ENCODE measurements around the gene AHNAK.

- TF ChIP-seq CTCF (IDR thresholded peaks at IDR 0.05 in 4 of 5, conservative IDR thresholded peaks at IDR 0.05 in 1 of 5), result no peak
- TF ChIP-seq POLR2A (IDR thresholded peaks at IDR 0.05), result no peak
Measured at GRCh38 chr11:62459080-62459479, 87.5 kb downstream of the AHNAK start.
